Activated CD8-positive, alpha-beta T cell treated with anti-CD3 and anti-CD28 coated beads, Interleukin-2, amount 10 ng/mL, durations not matched to agents 7 days and 5 days (primary cell): ENCODE data around the gene ADCYAP1. TPM values are rescaled to one million over a fixed set of nuclear protein-coding genes. Genes with fewer than 3 reads are reported as not detected.

Source experiments
- ATAC-seq: fragments of 150-1000 bp; cut with Tn5 transposase; one replicate; pipeline ENCODE4 v1.10.0; 2021; ENCODE audit warnings: moderate library complexity
- CTCF ChIA-PET: fragments of 350-600 bp; sonication (Branson Sonifier 250); formaldehyde crosslinking; loops from one replicate; lab custom pipeline; 2021; ENCODE audit warnings: antibody characterized with exemption; lab: Charles Lee
- POLR2A ChIA-PET: fragments of 350-600 bp; sonication (Branson Sonifier 250); formaldehyde crosslinking; loops from one replicate; lab custom pipeline; 2021; ENCODE audit warnings: antibody characterized with exemption; lab: Charles Lee
- DNase-seq: peaks from one replicate; pipeline ENCODE4 v3.0.0-alpha.2; 2020
- H3K27ac Mint-ChIP-seq: one replicate; pipeline ENCODE4 v1.8.0; 2021; ENCODE audit warnings: mild to moderate bottlenecking, mixed read lengths
- H3K27me3 Mint-ChIP-seq: one replicate; pipeline ENCODE4 v1.8.0; 2021; ENCODE audit warnings: low read depth, mixed read lengths
- H3K36me3 Mint-ChIP-seq: one replicate; pipeline ENCODE4 v1.8.0; 2021; ENCODE audit warnings: low read depth, mixed read lengths
- H3K4me1 Mint-ChIP-seq: one replicate; pipeline ENCODE4 v1.8.0; 2021; ENCODE audit warnings: low read depth, mixed read lengths
- H3K4me3 Mint-ChIP-seq: one replicate; pipeline ENCODE4 v1.8.0; 2021; ENCODE audit warnings: mild to moderate bottlenecking, mixed read lengths
- H3K9me3 Mint-ChIP-seq: one replicate; pipeline ENCODE4 v1.8.0; 2022; ENCODE audit warnings: mixed read lengths; ENCODE audit not compliant: insufficient read depth
- total RNA-seq, 2 experiments: library from RNA; stranded (reverse); gene quantifications; one replicate each; pipeline ENCODE4 v1.2.3, GENCODE V29; 2021

Gene ADCYAP1
- total RNA-seq, 2 experiments from 2014 or later = not detected

- POLR2A ChIA-PET = no interaction called here
- CTCF ChIA-PET = interaction anchor here (2.4 kb wide), 1 partner anchor 47 kb away, joined by 8 read pairs; no protein-coding TSS in a partner anchor
- Mint-ChIP-seq H3K27me3 (peaks cover 58% of the 10 kb centered on the region), H3K36me3 (peaks cover 2% of the 10 kb centered on the region), H3K4me1 (peaks cover 20% of the 10 kb centered on the region), H3K9me3 (no peaks in the 10 kb centered on the region), H3K27ac (no peak overlapping the region), H3K4me3 (no peak overlapping the region)
- ATAC-seq = no peak
- no peak for DNase-seq
Measured at GRCh38 chr18:911486-911885, 6.8 kb downstream of the ADCYAP1 start.

- H3K27ac Mint-ChIP-seq = no peak overlapping the region
- no peaks in the 10 kb centered on the region for H3K9me3 Mint-ChIP-seq
- CTCF ChIA-PET = no interaction called here
- H3K4me3 Mint-ChIP-seq = no peak overlapping the region
- no peaks in the 10 kb centered on the region for H3K36me3 Mint-ChIP-seq
- DNase-seq (no peak), ATAC-seq (no peak)
- POLR2A ChIA-PET = no interaction called here
- peaks cover 41% of the 10 kb centered on the region for H3K27me3 Mint-ChIP-seq
- H3K4me1 Mint-ChIP-seq = peaks cover 6% of the 10 kb centered on the region
Measured at GRCh38 chr18:916562-916961, 11.9 kb downstream of the ADCYAP1 start.

- Mint-ChIP-seq H3K9me3 (no peaks in the 10 kb centered on the region), H3K4me3 (no peak overlapping the region), H3K27me3 (peaks cover 24% of the 10 kb centered on the region), H3K4me1 (peaks cover 6% of the 10 kb centered on the region), H3K27ac (no peak overlapping the region), H3K36me3 (no peaks in the 10 kb centered on the region)
- DNase-seq (no peak), ATAC-seq (no peak)
- POLR2A ChIA-PET = no interaction called here
- CTCF ChIA-PET = no interaction called here
Measured at GRCh38 chr18:919078-919477, 14.4 kb downstream of the ADCYAP1 start.

- POLR2A ChIA-PET = no interaction called here
- Mint-ChIP-seq H3K27ac (no peak overlapping the region), H3K9me3 (no peaks in the 10 kb centered on the region), H3K36me3 (no peaks in the 10 kb centered on the region), H3K4me3 (no peak overlapping the region), H3K27me3 (peaks cover 17% of the 10 kb centered on the region), H3K4me1 (no peaks in the 10 kb centered on the region)
- no peak for DNase-seq
- CTCF ChIA-PET = no interaction called here
- ATAC-seq = no peak
Measured at GRCh38 chr18:923144-923866, 18.6 kb downstream of the ADCYAP1 start.

GRCh38 chr18:924987-925386, 20.3 kb downstream of the ADCYAP1 start:
- Mint-ChIP-seq H3K27ac (no peak overlapping the region), H3K4me3 (no peak overlapping the region), H3K36me3 (no peaks in the 10 kb centered on the region), H3K4me1 (no peaks in the 10 kb centered on the region), H3K9me3 (no peaks in the 10 kb centered on the region), H3K27me3 (peaks cover 11% of the 10 kb centered on the region)
- CTCF ChIA-PET = no interaction called here
- POLR2A ChIA-PET = no interaction called here
- DNase-seq (no peak), ATAC-seq (no peak)

- ATAC-seq (no peak), DNase-seq (no peak)
- no peaks in the 10 kb centered on the region for H3K36me3 Mint-ChIP-seq
- POLR2A ChIA-PET = no interaction called here
- CTCF ChIA-PET = no interaction called here
- no peaks in the 10 kb centered on the region for H3K9me3 Mint-ChIP-seq
- no peak overlapping the region for H3K4me3 Mint-ChIP-seq
- H3K4me1 Mint-ChIP-seq = no peaks in the 10 kb centered on the region
- H3K27me3 Mint-ChIP-seq = peaks cover 11% of the 10 kb centered on the region
- no peak overlapping the region for H3K27ac Mint-ChIP-seq
Measured at GRCh38 chr18:926946-927345, 22.3 kb downstream of the ADCYAP1 start.

GRCh38 chr18:933082-933481, 28.4 kb downstream of the ADCYAP1 start:
- Mint-ChIP-seq H3K27me3 (peaks cover 3% of the 10 kb centered on the region), H3K27ac (no peak overlapping the region), H3K9me3 (no peaks in the 10 kb centered on the region), H3K36me3 (no peaks in the 10 kb centered on the region), H3K4me1 (no peaks in the 10 kb centered on the region), H3K4me3 (no peak overlapping the region)
- ATAC-seq = no peak
- no peak for DNase-seq
- POLR2A ChIA-PET = no interaction called here
- CTCF ChIA-PET = interaction anchor here (1.2 kb wide), 1 partner anchor 31 kb away, joined by 3 read pairs; no protein-coding TSS in a partner anchor

- no peak overlapping the region for H3K4me3 Mint-ChIP-seq
- ATAC-seq (no peak), DNase-seq (no peak)
- H3K9me3 Mint-ChIP-seq = no peaks in the 10 kb centered on the region
- H3K27ac Mint-ChIP-seq = no peak overlapping the region
- H3K4me1 Mint-ChIP-seq = no peaks in the 10 kb centered on the region
- ChIA-PET POLR2A (no interaction called here), CTCF (no interaction called here)
- H3K36me3 Mint-ChIP-seq = no peaks in the 10 kb centered on the region
- H3K27me3 Mint-ChIP-seq = peaks cover 2% of the 10 kb centered on the region
Measured at GRCh38 chr18:934518-935133, 30.0 kb downstream of the ADCYAP1 start.

- Mint-ChIP-seq H3K27me3 (peaks cover 2% of the 10 kb centered on the region), H3K4me3 (no peak overlapping the region), H3K9me3 (no peaks in the 10 kb centered on the region), H3K4me1 (no peaks in the 10 kb centered on the region), H3K36me3 (no peaks in the 10 kb centered on the region), H3K27ac (no peak overlapping the region)
- no peak for DNase-seq
- no peak for ATAC-seq
- POLR2A ChIA-PET = no interaction called here
- CTCF ChIA-PET = no interaction called here
Measured at GRCh38 chr18:936941-937340, 32.3 kb downstream of the ADCYAP1 start.

GRCh38 chr18:939166-939565, 34.5 kb downstream of the ADCYAP1 start:
- ATAC-seq = no peak
- CTCF ChIA-PET = no interaction called here
- H3K4me3 Mint-ChIP-seq = no peak overlapping the region

GRCh38 chr18:939958-940357, 35.3 kb downstream of the ADCYAP1 start:
- no peaks in the 10 kb centered on the region for H3K36me3 Mint-ChIP-seq
- POLR2A ChIA-PET = no interaction called here
- DNase-seq (no peak), ATAC-seq (no peak)
- H3K27ac Mint-ChIP-seq = no peak overlapping the region
- no peaks in the 10 kb centered on the region for H3K4me1 Mint-ChIP-seq
- no peak overlapping the region for H3K4me3 Mint-ChIP-seq
- H3K9me3 Mint-ChIP-seq = no peaks in the 10 kb centered on the region
- peaks cover 2% of the 10 kb centered on the region for H3K27me3 Mint-ChIP-seq
- CTCF ChIA-PET = no interaction called here

More at GRCh38 chr18:939166-939565, 34.5 kb downstream of the ADCYAP1 start:
- H3K36me3 Mint-ChIP-seq = no peaks in the 10 kb centered on the region
- H3K27ac Mint-ChIP-seq = no peak overlapping the region
- H3K4me1 Mint-ChIP-seq = no peaks in the 10 kb centered on the region
- no peak for DNase-seq
- H3K9me3 Mint-ChIP-seq = no peaks in the 10 kb centered on the region
- POLR2A ChIA-PET = no interaction called here
- peaks cover 2% of the 10 kb centered on the region for H3K27me3 Mint-ChIP-seq

- H3K36me3 Mint-ChIP-seq = no peaks in the 10 kb centered on the region
- ATAC-seq = no peak
- no peak for DNase-seq
- CTCF ChIA-PET = interaction anchor here (1.0 kb wide), 1 partner anchor 20 kb away, joined by 4 read pairs; no protein-coding TSS in a partner anchor
- no peaks in the 10 kb centered on the region for H3K9me3 Mint-ChIP-seq
- POLR2A ChIA-PET = no interaction called here
- no peak overlapping the region for H3K27ac Mint-ChIP-seq
- no peak overlapping the region for H3K4me3 Mint-ChIP-seq
- peaks cover 2% of the 10 kb centered on the region for H3K27me3 Mint-ChIP-seq
- H3K4me1 Mint-ChIP-seq = no peaks in the 10 kb centered on the region
Measured at GRCh38 chr18:941331-941730, 36.7 kb downstream of the ADCYAP1 start.
